Cardiac muscle cell (in vitro differentiated cells and primary cell): ENCODE results near the gene EIF5B. TPM values are rescaled to one million over a fixed set of nuclear protein-coding genes. Genes with fewer than 3 reads are reported as not detected.

Experiments
- DNase-seq, 2 donors: peaks; one replicate each; pipeline versions ENCODE4 v3.0.0 to v3.0.0-alpha.2; 2010 to 2017; ENCODE audit warnings: low read depth in 1 of 2, low spot score in 1 of 2
- H3K27ac ChIP-seq: fragments of 200-600 bp; sonication (generic); 2 replicates; pipeline ENCODE4 v1.5.1; 2016
- H3K27me3 ChIP-seq: fragments of 200-600 bp; sonication (generic); 2 replicates; pipeline ENCODE4 v1.6.0; 2016; ENCODE audit warnings: control low read depth
- H3K36me3 ChIP-seq: fragments of 200-600 bp; sonication (generic); 2 replicates; pipeline ENCODE4 v1.5.1; 2016; ENCODE audit warnings: control low read depth
- H3K4me1 ChIP-seq: fragments of 200-600 bp; sonication (generic); 2 replicates; pipeline ENCODE4 v1.8.1; 2017; ENCODE audit warnings: low read depth, mild to moderate bottlenecking, mixed run types
- H3K4me3 ChIP-seq: fragments of 200-600 bp; sonication (generic); 2 replicates; pipeline ENCODE4 v1.5.1; 2016; ENCODE audit warnings: mild to moderate bottlenecking
- H3K9me3 ChIP-seq: fragments of 200-600 bp; sonication (generic); 2 replicates; pipeline ENCODE4 v1.5.1; 2017; ENCODE audit warnings: low read depth, mild to moderate bottlenecking, control low read depth
- CTCF ChIP-seq: IDR thresholded peaks from 2 replicates; pipeline ENCODE4 v1.5.1; 2012; ENCODE audit warnings: low read depth, mild to moderate bottlenecking, low read length
- polyA plus RNA-seq: library from polyadenylated mRNA; unstranded; fragments of >200 nt; fragmentation: Nextera tagmentation; extraction: Ambion mirVana; gene quantifications from 2 replicates; pipeline ENCODE4 v1.2.1, GENCODE V29; 2016
- total RNA-seq: library from RNA; depleted of rRNA; stranded (reverse); fragments of >200 nt; gene quantifications from 2 replicates; pipeline ENCODE4 v1.2.3, GENCODE V29; 2016

Gene EIF5B
- total and polyA plus RNA-seq, 2 experiments from 2014 or later: 14.5 to 25.2 TPM

DNA sequence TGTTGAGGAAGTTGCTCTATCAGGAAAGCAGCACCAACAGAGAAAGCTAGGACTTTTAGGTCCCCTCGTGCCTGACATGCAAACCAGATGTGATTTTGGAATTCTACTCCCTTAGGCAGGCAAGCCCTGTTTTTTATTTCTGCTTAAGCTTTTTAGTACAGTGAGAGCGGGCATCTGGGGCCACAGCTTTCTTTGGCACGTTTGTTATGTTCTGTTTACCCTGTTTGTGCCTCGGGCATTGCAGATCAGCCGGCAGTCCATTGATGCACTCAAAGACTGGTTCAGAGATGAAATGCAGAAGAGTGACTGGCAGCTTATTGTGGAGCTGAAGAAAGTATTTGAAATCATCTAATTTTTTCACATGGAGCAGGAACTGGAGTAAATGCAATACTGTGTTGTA is 61.9 kb downstream of the EIF5B start:
- DNase-seq: no peak
- Histone ChIP-seq H3K27me3 (no peaks in the 10 kb centered on the region), H3K9me3 (no peaks in the 10 kb centered on the region), H3K36me3 (peaks cover 64% of the 10 kb centered on the region), H3K4me1 (peaks cover 21% of the 10 kb centered on the region), H3K4me3 (no peak overlapping the region), H3K27ac (peak overlapping the region; percentile 69)
- no peak for TF ChIP-seq CTCF

DNA sequence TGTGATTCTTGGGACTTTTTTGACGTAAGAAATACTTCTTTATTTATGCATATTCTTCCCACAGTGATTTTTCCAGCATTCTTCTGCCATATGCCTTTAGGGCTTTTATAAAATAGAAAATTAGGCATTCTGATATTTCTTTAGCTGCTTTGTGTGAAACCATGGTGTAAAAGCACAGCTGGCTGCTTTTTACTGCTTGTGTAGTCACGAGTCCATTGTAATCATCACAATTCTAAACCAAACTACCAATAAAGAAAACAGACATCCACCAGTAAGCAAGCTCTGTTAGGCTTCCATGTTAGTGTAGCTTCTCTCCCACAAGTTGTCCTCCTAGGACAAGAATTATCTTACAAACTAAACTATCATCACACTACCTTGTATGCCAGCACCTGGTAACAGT is 62.6 kb downstream of the EIF5B start:
- Histone ChIP-seq H3K27ac (peak overlapping the region; percentile 69), H3K9me3 (no peaks in the 10 kb centered on the region), H3K4me1 (peaks cover 29% of the 10 kb centered on the region), H3K36me3 (peaks cover 57% of the 10 kb centered on the region), H3K4me3 (no peak overlapping the region), H3K27me3 (no peaks in the 10 kb centered on the region)
- DNase-seq: no peak
- no peak for TF ChIP-seq CTCF

- no peak overlapping the region for H3K27ac ChIP-seq
- no peaks in the 10 kb centered on the region for H3K9me3 ChIP-seq
- H3K36me3 ChIP-seq: peaks cover 70% of the 10 kb centered on the region
- TF ChIP-seq CTCF: no peak
- H3K27me3 ChIP-seq: no peaks in the 10 kb centered on the region
- DNase-seq: no peak
- H3K4me1 ChIP-seq: peaks cover 35% of the 10 kb centered on the region
- H3K4me3 ChIP-seq: no peak overlapping the region
These were observed 64.7 kb downstream of the EIF5B start for GRCh38 chr2:99401841-99402240.

DNA sequence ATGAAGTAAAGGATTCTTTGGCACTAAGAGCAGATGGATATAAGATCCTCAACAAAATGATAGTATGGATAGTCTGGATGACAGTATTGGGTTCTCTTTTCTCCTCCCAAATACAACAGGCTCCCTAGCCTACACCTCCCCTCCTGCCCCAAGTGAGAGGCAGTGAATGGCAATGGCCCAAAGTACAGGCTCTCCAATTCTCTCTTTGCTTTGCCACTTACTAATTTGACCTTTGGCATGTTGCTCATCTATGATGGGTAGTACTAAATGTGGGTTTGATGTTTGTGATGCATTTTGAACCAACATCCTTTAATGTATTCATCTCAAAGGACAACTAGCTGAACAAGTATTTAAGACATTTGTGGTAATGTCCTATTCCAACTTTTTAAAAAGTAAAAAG is 65.9 kb downstream of the EIF5B start:
- TF ChIP-seq CTCF: no peak
- peaks cover 70% of the 10 kb centered on the region for H3K36me3 ChIP-seq
- peak overlapping the region; percentile 63 for H3K27ac ChIP-seq
- no peaks in the 10 kb centered on the region for H3K9me3 ChIP-seq
- H3K27me3 ChIP-seq: no peaks in the 10 kb centered on the region
- DNase-seq: no peak
- H3K4me3 ChIP-seq: no peak overlapping the region
- H3K4me1 ChIP-seq: peaks cover 35% of the 10 kb centered on the region

- Histone ChIP-seq H3K27me3 (no peaks in the 10 kb centered on the region), H3K4me1 (peaks cover 31% of the 10 kb centered on the region), H3K4me3 (no peak overlapping the region), H3K36me3 (peaks cover 69% of the 10 kb centered on the region), H3K9me3 (no peaks in the 10 kb centered on the region), H3K27ac (peak overlapping the region; percentile 83)
- DNase-seq: peak; percentile 15 to 76
- no peak for TF ChIP-seq CTCF
These were observed 66.3 kb downstream of the EIF5B start for GRCh38 chr2:99403524-99403923.
